PC-9 (cell line): ENCODE results near the gene EPHB1. TPM values are rescaled to one million over a fixed set of nuclear protein-coding genes. Genes with fewer than 3 reads are reported as not detected.

Source experiments
- BruUV-seq: library from RNA; stranded (reverse); fragments of 400-500 nt; replicated peaks from 2 replicates; lab custom pipeline; 2021; lab: Mats Ljungman, UMichigan
- CTCF ChIA-PET: fragments of 300-600 bp; sonication (Branson Sonifier 250); formaldehyde crosslinking; loops from one replicate; lab custom pipeline; 2022; ENCODE audit warnings: antibody characterized with exemption; lab: Charles Lee
- POLR2A ChIA-PET: fragments of 300-600 bp; sonication (Branson Sonifier 250); formaldehyde crosslinking; loops from one replicate; lab custom pipeline; 2022; ENCODE audit warnings: antibody characterized with exemption; ENCODE audit not compliant: unreplicated experiment; lab: Charles Lee
- DNase-seq, 2 experiments: peaks; one replicate each; pipeline versions ENCODE4 v3.0.0 to v3.0.0-alpha.2; 2015 to 2022; ENCODE audit warnings: mixed read lengths in 1 of 2
- H2AFZ ChIP-seq: fragments of 200-600 bp; sonication (generic); 2 replicates; pipeline ENCODE4 v1.8.1; 2017; ENCODE audit warnings: antibody characterized with exemption
- H3F3A ChIP-seq: fragments of 200-600 bp; sonication (generic); 2 replicates; pipeline ENCODE4 v1.8.1; 2017; ENCODE audit warnings: antibody characterized with exemption, mild to moderate bottlenecking, low read depth; ENCODE audit not compliant: insufficient read depth
- H3K27ac ChIP-seq: fragments of 200-600 bp; sonication (generic); 2 replicates; pipeline ENCODE4 v1.6.1; 2016; ENCODE audit warnings: mixed run types
- H3K27me3 ChIP-seq: fragments of 200-600 bp; sonication (generic); 2 replicates; pipeline ENCODE4 v1.6.1; 2016; ENCODE audit warnings: low read depth, mixed run types; ENCODE audit not compliant: insufficient read depth
- H3K36me3 ChIP-seq: fragments of 200-600 bp; sonication (generic); 2 replicates; pipeline ENCODE4 v1.6.1; 2016; ENCODE audit warnings: low read depth, mixed run types
- H3K4me1 ChIP-seq: fragments of 200-600 bp; sonication (generic); replicated peaks from 2 replicates; pipeline ENCODE4 v1.6.1; 2016; ENCODE audit warnings: mixed run types; ENCODE audit not compliant: insufficient read depth
- H3K4me2 ChIP-seq: fragments of 200-600 bp; sonication (generic); 2 replicates; pipeline ENCODE4 v1.6.1; 2017; ENCODE audit warnings: mixed run types
- H3K4me3 ChIP-seq: fragments of 200-600 bp; sonication (generic); 2 replicates; pipeline ENCODE4 v1.6.1; 2016; ENCODE audit warnings: mixed run types
- H3K79me2 ChIP-seq: fragments of 200-600 bp; sonication (generic); 2 replicates; pipeline ENCODE4 v1.6.1; 2017; ENCODE audit warnings: low read depth, mixed run types
- H3K9me2 ChIP-seq: fragments of 200-600 bp; sonication (generic); 2 replicates; pipeline ENCODE4 v1.8.1; 2017; ENCODE audit warnings: mild to moderate bottlenecking; ENCODE audit not compliant: insufficient read depth
- H3K9me3 ChIP-seq: fragments of 200-600 bp; sonication (generic); 2 replicates; pipeline ENCODE4 v1.8.1; 2016; ENCODE audit warnings: low read depth; ENCODE audit not compliant: insufficient read depth
- H4K20me1 ChIP-seq: fragments of 200-600 bp; sonication (generic); 2 replicates; pipeline ENCODE4 v1.8.1; 2017; ENCODE audit not compliant: insufficient read depth
- CTCF ChIP-seq: fragments of 200-600 bp; sonication (generic); conservative IDR thresholded peaks from 2 replicates; pipeline ENCODE4 v1.6.1; 2017; ENCODE audit warnings: mixed run types, antibody characterized with exemption, mild to moderate bottlenecking, moderate library complexity
- EZH2 ChIP-seq: fragments of 200-600 bp; sonication (generic); IDR thresholded peaks from 2 replicates; pipeline ENCODE4 v1.8.0; 2017; ENCODE audit warnings: antibody characterized with exemption, low read depth
- intact Hi-C: fragments of 100-400 bp; cut with micrococcal nuclease; formaldehyde crosslinking; loops from one replicate; pipeline ENCODE4 v1.10.0; 2022; ENCODE audit not compliant: unreplicated experiment
- total RNA-seq: library from RNA; stranded (reverse); gene quantifications from 2 replicates; pipeline ENCODE4 v1.2.3, GENCODE V29; 2021

Gene EPHB1
- total RNA-seq, 1 experiment from 2014 or later = 0.15 TPM

GRCh38 chr3:135239615-135239884 lies 444.5 kb downstream of the EPHB1 start:
- ChIA-PET CTCF (interaction anchor here (0.6 kb wide), 1 partner anchor 8 kb away, joined by 3 read pairs; no protein-coding TSS in a partner anchor), POLR2A (no interaction called here)
- intact Hi-C loops = no loop called here
- BruUV-seq = no TSS peak
- no peaks in the 10 kb centered on the region for H3K36me3 ChIP-seq
- TF ChIP-seq CTCF (no peak), EZH2 (no peak)
- H3K27me3 ChIP-seq = peaks cover 10% of the 10 kb centered on the region
- H3K9me3 ChIP-seq = no peaks in the 10 kb centered on the region
- H3K4me2 ChIP-seq = no peak overlapping the region
- H4K20me1 ChIP-seq = no peaks in the 10 kb centered on the region; the same call in 1 of the 2 replicates
- no peak for DNase-seq
- H3K9me2 ChIP-seq = no peaks in the 10 kb centered on the region
- no peaks in the 10 kb centered on the region for H3F3A ChIP-seq
- no peaks in the 10 kb centered on the region for H3K4me1 ChIP-seq
- no peak overlapping the region for H2AFZ ChIP-seq
- no peak overlapping the region for H3K4me3 ChIP-seq
- H3K27ac ChIP-seq = no peak overlapping the region
- no peaks in the 10 kb centered on the region for H3K79me2 ChIP-seq

GRCh38 chr3:135240426-135240825 lies 445.4 kb downstream of the EPHB1 start:
- Histone ChIP-seq H3F3A (no peaks in the 10 kb centered on the region), H3K79me2 (no peaks in the 10 kb centered on the region), H3K27ac (no peak overlapping the region), H4K20me1 (no peaks in the 10 kb centered on the region), H3K9me2 (no peaks in the 10 kb centered on the region; the same call in 1 of the 2 replicates), H3K27me3 (peaks cover 10% of the 10 kb centered on the region), H3K4me3 (no peak overlapping the region), H2AFZ (no peak overlapping the region), H3K9me3 (no peaks in the 10 kb centered on the region), H3K4me1 (no peaks in the 10 kb centered on the region), H3K4me2 (no peak overlapping the region), H3K36me3 (no peaks in the 10 kb centered on the region)
- POLR2A ChIA-PET = no interaction called here
- no peak for DNase-seq
- CTCF ChIA-PET = interaction anchor here (0.7 kb wide), 1 partner anchor 435 kb away, joined by 6 read pairs; no protein-coding TSS in a partner anchor
- no peak for TF ChIP-seq CTCF
- no peak for TF ChIP-seq EZH2
- intact Hi-C loops = no loop called here
- BruUV-seq = no TSS peak

- no peaks in the 10 kb centered on the region for H3K79me2 ChIP-seq
- H3K27me3 ChIP-seq = peaks cover 10% of the 10 kb centered on the region
- H4K20me1 ChIP-seq = no peaks in the 10 kb centered on the region
- intact Hi-C loops = no loop called here
- H3K9me3 ChIP-seq = no peaks in the 10 kb centered on the region
- no peaks in the 10 kb centered on the region for H3F3A ChIP-seq
- BruUV-seq = no TSS peak
- no peak for DNase-seq
- no peaks in the 10 kb centered on the region for H3K4me1 ChIP-seq
- H3K27ac ChIP-seq = no peak overlapping the region
- H3K9me2 ChIP-seq = no peaks in the 10 kb centered on the region; the same call in 1 of the 2 replicates
- TF ChIP-seq EZH2 (no peak), CTCF (no peak)
- ChIA-PET CTCF (no interaction called here), POLR2A (no interaction called here)
- H3K36me3 ChIP-seq = no peaks in the 10 kb centered on the region
- no peak overlapping the region for H3K4me3 ChIP-seq
- no peak overlapping the region for H2AFZ ChIP-seq
- H3K4me2 ChIP-seq = no peak overlapping the region
Observed at GRCh38 chr3:135242285-135242684, 447.2 kb downstream of the EPHB1 start.
